ENCODE measurements around the gene RXRA.

DNA sequence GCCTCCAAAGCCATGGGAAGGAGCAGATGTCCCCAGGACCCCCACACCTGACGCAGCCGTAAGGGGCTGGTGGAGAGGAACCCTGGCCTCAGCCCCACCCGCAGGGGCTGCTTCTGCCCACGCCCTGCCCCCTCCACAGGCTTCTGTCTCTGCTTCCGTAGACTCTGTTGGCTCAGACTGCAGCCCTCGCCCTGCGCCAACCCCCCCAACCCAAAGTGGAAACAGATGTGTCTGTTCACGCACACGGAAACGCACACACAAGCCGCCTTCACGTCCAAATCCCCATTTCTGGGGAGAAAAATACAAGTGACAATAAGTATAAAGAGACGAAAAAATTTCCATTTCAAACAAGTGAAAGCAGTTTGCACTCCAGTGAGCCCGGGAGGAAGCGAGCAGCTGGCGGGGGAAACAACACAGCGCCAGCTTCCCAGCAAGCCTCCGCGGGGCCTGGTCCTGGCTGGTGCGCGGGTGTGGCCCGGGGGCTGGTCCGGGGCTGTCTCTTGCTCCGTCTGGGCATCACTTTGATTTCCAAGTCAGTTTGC is 32.6 kb upstream of the RXRA start:
- TF ChIP-seq TAF1 (CRISPR knock-in tag; IDR thresholded peaks at IDR 0.05): no peak
- no peak for TF ChIP-seq ERF (CRISPR knock-in tag; IDR thresholded peaks at IDR 0.05)
- TF ChIP-seq, protein P1, sequence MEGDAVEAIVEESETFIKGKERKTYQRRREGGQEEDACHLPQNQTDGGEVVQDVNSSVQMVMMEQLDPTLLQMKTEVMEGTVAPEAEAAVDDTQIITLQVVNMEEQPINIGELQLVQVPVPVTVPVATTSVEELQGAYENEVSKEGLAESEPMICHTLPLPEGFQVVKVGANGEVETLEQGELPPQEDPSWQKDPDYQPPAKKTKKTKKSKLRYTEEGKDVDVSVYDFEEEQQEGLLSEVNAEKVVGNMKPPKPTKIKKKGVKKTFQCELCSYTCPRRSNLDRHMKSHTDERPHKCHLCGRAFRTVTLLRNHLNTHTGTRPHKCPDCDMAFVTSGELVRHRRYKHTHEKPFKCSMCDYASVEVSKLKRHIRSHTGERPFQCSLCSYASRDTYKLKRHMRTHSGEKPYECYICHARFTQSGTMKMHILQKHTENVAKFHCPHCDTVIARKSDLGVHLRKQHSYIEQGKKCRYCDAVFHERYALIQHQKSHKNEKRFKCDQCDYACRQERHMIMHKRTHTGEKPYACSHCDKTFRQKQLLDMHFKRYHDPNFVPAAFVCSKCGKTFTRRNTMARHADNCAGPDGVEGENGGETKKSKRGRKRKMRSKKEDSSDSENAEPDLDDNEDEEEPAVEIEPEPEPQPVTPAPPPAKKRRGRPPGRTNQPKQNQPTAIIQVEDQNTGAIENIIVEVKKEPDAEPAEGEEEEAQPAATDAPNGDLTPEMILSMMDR (CRISPR knock-in tag; IDR thresholded peaks at IDR 0.05): no peak
- TF ChIP-seq CREB1 (IDR thresholded peaks at IDR 0.05): no peak
- no peak for TF ChIP-seq CREB1 (CRISPR knock-in tag; IDR thresholded peaks at IDR 0.05)
- TF ChIP-seq, protein P2, sequence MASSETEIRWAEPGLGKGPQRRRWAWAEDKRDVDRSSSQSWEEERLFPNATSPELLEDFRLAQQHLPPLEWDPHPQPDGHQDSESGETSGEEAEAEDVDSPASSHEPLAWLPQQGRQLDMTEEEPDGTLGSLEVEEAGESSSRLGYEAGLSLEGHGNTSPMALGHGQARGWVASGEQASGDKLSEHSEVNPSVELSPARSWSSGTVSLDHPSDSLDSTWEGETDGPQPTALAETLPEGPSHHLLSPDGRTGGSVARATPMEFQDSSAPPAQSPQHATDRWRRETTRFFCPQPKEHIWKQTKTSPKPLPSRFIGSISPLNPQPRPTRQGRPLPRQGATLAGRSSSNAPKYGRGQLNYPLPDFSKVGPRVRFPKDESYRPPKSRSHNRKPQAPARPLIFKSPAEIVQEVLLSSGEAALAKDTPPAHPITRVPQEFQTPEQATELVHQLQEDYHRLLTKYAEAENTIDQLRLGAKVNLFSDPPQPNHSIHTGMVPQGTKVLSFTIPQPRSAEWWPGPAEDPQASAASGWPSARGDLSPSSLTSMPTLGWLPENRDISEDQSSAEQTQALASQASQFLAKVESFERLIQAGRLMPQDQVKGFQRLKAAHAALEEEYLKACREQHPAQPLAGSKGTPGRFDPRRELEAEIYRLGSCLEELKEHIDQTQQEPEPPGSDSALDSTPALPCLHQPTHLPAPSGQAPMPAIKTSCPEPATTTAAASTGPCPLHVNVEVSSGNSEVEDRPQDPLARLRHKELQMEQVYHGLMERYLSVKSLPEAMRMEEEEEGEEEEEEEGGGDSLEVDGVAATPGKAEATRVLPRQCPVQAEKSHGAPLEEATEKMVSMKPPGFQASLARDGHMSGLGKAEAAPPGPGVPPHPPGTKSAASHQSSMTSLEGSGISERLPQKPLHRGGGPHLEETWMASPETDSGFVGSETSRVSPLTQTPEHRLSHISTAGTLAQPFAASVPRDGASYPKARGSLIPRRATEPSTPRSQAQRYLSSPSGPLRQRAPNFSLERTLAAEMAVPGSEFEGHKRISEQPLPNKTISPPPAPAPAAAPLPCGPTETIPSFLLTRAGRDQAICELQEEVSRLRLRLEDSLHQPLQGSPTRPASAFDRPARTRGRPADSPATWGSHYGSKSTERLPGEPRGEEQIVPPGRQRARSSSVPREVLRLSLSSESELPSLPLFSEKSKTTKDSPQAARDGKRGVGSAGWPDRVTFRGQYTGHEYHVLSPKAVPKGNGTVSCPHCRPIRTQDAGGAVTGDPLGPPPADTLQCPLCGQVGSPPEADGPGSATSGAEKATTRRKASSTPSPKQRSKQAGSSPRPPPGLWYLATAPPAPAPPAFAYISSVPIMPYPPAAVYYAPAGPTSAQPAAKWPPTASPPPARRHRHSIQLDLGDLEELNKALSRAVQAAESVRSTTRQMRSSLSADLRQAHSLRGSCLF (CRISPR knock-in tag; IDR thresholded peaks at IDR 0.05; ENCODE audit: borderline replicate concordance): no peak
- TF ChIP-seq USF2 (IDR thresholded peaks at IDR 0.05; ENCODE audit: low read depth, low read length): no peak
- TF ChIP-seq USF2 (CRISPR knock-in tag; IDR thresholded peaks at IDR 0.05; ENCODE audit: borderline replicate concordance): no peak
- TF ChIP-seq, protein P3, sequence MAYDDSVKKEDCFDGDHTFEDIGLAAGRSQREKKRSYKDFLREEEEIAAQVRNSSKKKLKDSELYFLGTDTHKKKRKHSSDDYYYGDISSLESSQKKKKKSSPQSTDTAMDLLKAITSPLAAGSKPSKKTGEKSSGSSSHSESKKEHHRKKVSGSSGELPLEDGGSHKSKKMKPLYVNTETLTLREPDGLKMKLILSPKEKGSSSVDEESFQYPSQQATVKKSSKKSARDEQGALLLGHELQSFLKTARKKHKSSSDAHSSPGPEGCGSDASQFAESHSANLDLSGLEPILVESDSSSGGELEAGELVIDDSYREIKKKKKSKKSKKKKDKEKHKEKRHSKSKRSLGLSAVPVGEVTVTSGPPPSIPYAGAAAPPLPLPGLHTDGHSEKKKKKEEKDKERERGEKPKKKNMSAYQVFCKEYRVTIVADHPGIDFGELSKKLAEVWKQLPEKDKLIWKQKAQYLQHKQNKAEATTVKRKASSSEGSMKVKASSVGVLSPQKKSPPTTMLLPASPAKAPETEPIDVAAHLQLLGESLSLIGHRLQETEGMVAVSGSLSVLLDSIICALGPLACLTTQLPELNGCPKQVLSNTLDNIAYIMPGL (CRISPR knock-in tag; IDR thresholded peaks at IDR 0.05; ENCODE audit: borderline replicate concordance in 1 of 2, low read depth in 1 of 2): no peak
- no peak for TF ChIP-seq UBTF (CRISPR knock-in tag; IDR thresholded peaks at IDR 0.05)
- no peak for TF ChIP-seq GTF2F1 (IDR thresholded peaks at IDR 0.05; ENCODE audit: low read length)
- TF ChIP-seq ZNF232 (CRISPR knock-in tag; IDR thresholded peaks at IDR 0.05; ENCODE audit: borderline replicate concordance): no peak
- TF ChIP-seq SPEN (CRISPR knock-in tag; IDR thresholded peaks at IDR 0.05; ENCODE audit: low read depth): no peak
- TF ChIP-seq RAD21 (CRISPR knock-in tag; IDR thresholded peaks at IDR 0.05): no peak
